Measurements from ENCODE around the gene GAB2.
"Not testable (repeated sequence)": the region's sequence is repeated elsewhere in the genome, so short reads cannot be mapped to it uniquely, and the experiment has no call there.

The GAB2 gene

GRCh38 chr11:78363024-78363619 lies 54.5 kb downstream of the GAB2 start:
- DNase-seq, result no peak

- no peak for DNase-seq
Observed at GRCh38 chr11:78361228-78361627, 56.4 kb downstream of the GAB2 start.

- no peak for DNase-seq
Observed at GRCh38 chr11:78359921-78360320, 57.7 kb downstream of the GAB2 start.

- DNase-seq, result not testable (repeated sequence)
Observed at GRCh38 chr11:78357924-78358323, 59.7 kb downstream of the GAB2 start.

GRCh38 chr11:78357425-78357824 lies 60.2 kb downstream of the GAB2 start:
- DNase-seq, result not testable (repeated sequence)

GRCh38 chr11:78355742-78356141 lies 61.9 kb downstream of the GAB2 start:
- not testable (repeated sequence) for DNase-seq

- DNase-seq, result no peak
Observed at GRCh38 chr11:78355309-78355705, 62.3 kb downstream of the GAB2 start.

- DNase-seq, result peak; percentile 25
Observed at GRCh38 chr11:78354408-78355308, 63.0 kb downstream of the GAB2 start.

- DNase-seq, result no peak
Observed at GRCh38 chr11:78351979-78352841, 65.4 kb downstream of the GAB2 start.

GRCh38 chr11:78351193-78351592 lies 66.4 kb downstream of the GAB2 start:
- DNase-seq, result no peak

GRCh38 chr11:78350646-78351165 lies 66.9 kb downstream of the GAB2 start:
- no peak for DNase-seq

- no peak for DNase-seq
Observed at GRCh38 chr11:78350091-78350645, 67.5 kb downstream of the GAB2 start.

GRCh38 chr11:78349624-78350023 lies 68.0 kb downstream of the GAB2 start:
- DNase-seq, result no peak

- no peak for DNase-seq
Observed at GRCh38 chr11:78349114-78349513, 68.5 kb downstream of the GAB2 start.

GRCh38 chr11:78347956-78348355 lies 69.7 kb downstream of the GAB2 start:
- DNase-seq, result no peak

- no peak for DNase-seq
Observed at GRCh38 chr11:78346799-78347198, 70.8 kb downstream of the GAB2 start.

GRCh38 chr11:78345450-78345849 lies 72.2 kb downstream of the GAB2 start:
- no peak for DNase-seq

- no peak for DNase-seq
Observed at GRCh38 chr11:78344676-78345075, 72.9 kb downstream of the GAB2 start.

GRCh38 chr11:78344094-78344493 lies 73.5 kb downstream of the GAB2 start:
- DNase-seq, result no peak

- no peak for DNase-seq
Observed at GRCh38 chr11:78343303-78343702, 74.3 kb downstream of the GAB2 start.

GRCh38 chr11:78341841-78342240 lies 75.8 kb downstream of the GAB2 start:
- DNase-seq, result no peak

GRCh38 chr11:78340530-78340929 lies 77.1 kb downstream of the GAB2 start:
- no peak for DNase-seq

GRCh38 chr11:78339945-78340344 lies 77.7 kb downstream of the GAB2 start:
- peak; percentile 9 for DNase-seq

Data from NCI-H2029 (cell line).